ENCODE data around the gene TPH2. TPM values are rescaled to one million over a fixed set of nuclear protein-coding genes. Genes with fewer than 3 reads are reported as not detected.

TPH2 gene
- total and polyA plus RNA-seq, 4 donors, result 0.01 TPM; not detected in 3

- Histone ChIP-seq H3K9ac (ENCODE audit: insufficient read depth in 1 of 2, low read length in 2 of 2) (no peak overlapping the region), H3K36me3 (ENCODE audit: control insufficient read depth in 4 of 4, insufficient read depth in 4 of 4, low read length in 4 of 4) (no peaks in the 10 kb centered on the region), H3K4me1 (ENCODE audit: control insufficient read depth in 5 of 5, insufficient read depth in 5 of 5, low read length in 5 of 5) (peaks cover 0 to 3% (median 0%) of the 10 kb centered on the region in 5 donors), H3K27me3 (ENCODE audit: control insufficient read depth in 3 of 3, insufficient read depth in 3 of 3, low read length in 2 of 3) (peaks cover 0 to 11% (median 2%) of the 10 kb centered on the region in 3 donors), H3K4me3 (no peak overlapping the region), H3K27ac (ENCODE audit: low read depth in 1 of 2, low read length in 1 of 2) (no peak overlapping the region), H3K9me3 (ENCODE audit: control insufficient read depth in 4 of 4, insufficient read depth in 3 of 4, low read length in 3 of 4) (no peaks in the 10 kb centered on the region)
- ATAC-seq (ENCODE audit: insufficient read depth, low FRiP score), result no peak
- WGBS, 2 donors, result 59 to 73% methylated on average over 3 of the region's 3 CpGs
- no peak for DNase-seq
- no peak for TF ChIP-seq CTCF (IDR thresholded peaks at IDR 0.05; ENCODE audit: control extremely low read depth, extremely low read depth)
Observed at GRCh38 chr12:71949646-71950045, 11.0 kb downstream of the TPH2 start.

GRCh38 chr12:71950404-71950803 lies 11.8 kb downstream of the TPH2 start:
- no peak for ATAC-seq (ENCODE audit: insufficient read depth, low FRiP score)
- Histone ChIP-seq H3K27me3 (ENCODE audit: control insufficient read depth in 3 of 3, insufficient read depth in 3 of 3, low read length in 2 of 3) (peaks cover 0 to 5% (median 2%) of the 10 kb centered on the region in 3 donors), H3K4me1 (ENCODE audit: control insufficient read depth in 5 of 5, insufficient read depth in 5 of 5, low read length in 5 of 5) (peaks cover 0 to 3% (median 0%) of the 10 kb centered on the region in 5 donors), H3K27ac (ENCODE audit: low read depth in 1 of 2, low read length in 1 of 2) (no peak overlapping the region), H3K4me3 (no peak overlapping the region), H3K9me3 (ENCODE audit: control insufficient read depth in 4 of 4, insufficient read depth in 3 of 4, low read length in 3 of 4) (no peaks in the 10 kb centered on the region), H3K36me3 (ENCODE audit: control insufficient read depth in 4 of 4, insufficient read depth in 4 of 4, low read length in 4 of 4) (no peaks in the 10 kb centered on the region), H3K9ac (ENCODE audit: insufficient read depth in 1 of 2, low read length in 2 of 2) (no peak overlapping the region)
- 80 to 85% methylated on average over 4 of the region's 4 CpGs for WGBS, 2 donors
- DNase-seq, result no peak
- no peak for TF ChIP-seq CTCF (IDR thresholded peaks at IDR 0.05; ENCODE audit: control extremely low read depth, extremely low read depth)

GRCh38 chr12:71950819-71951218 lies 12.2 kb downstream of the TPH2 start:
- no peak for TF ChIP-seq CTCF (IDR thresholded peaks at IDR 0.05; ENCODE audit: control extremely low read depth, extremely low read depth)
- peaks cover 0 to 3% (median 0%) of the 10 kb centered on the region in 5 donors for H3K4me1 ChIP-seq (ENCODE audit: control insufficient read depth in 5 of 5, insufficient read depth in 5 of 5, low read length in 5 of 5)

More at GRCh38 chr12:71950819-71951218, 12.2 kb downstream of the TPH2 start:
- Histone ChIP-seq H3K27ac (ENCODE audit: low read depth in 1 of 2, low read length in 1 of 2) (no peak overlapping the region), H3K9ac (ENCODE audit: insufficient read depth in 1 of 2, low read length in 2 of 2) (no peak overlapping the region), H3K27me3 (ENCODE audit: control insufficient read depth in 3 of 3, insufficient read depth in 3 of 3, low read length in 2 of 3) (peaks cover 0 to 5% (median 2%) of the 10 kb centered on the region in 3 donors), H3K36me3 (ENCODE audit: control insufficient read depth in 4 of 4, insufficient read depth in 4 of 4, low read length in 4 of 4) (no peaks in the 10 kb centered on the region), H3K4me3 (no peak overlapping the region), H3K9me3 (ENCODE audit: control insufficient read depth in 4 of 4, insufficient read depth in 3 of 4, low read length in 3 of 4) (no peaks in the 10 kb centered on the region)
- DNase-seq (no peak), ATAC-seq (ENCODE audit: insufficient read depth, low FRiP score) (no peak)
- WGBS, 2 donors, result 75 to 87% methylated on average over 4 of the region's 4 CpGs

Data from lung (tissue), 12 donors.